Stomach (tissue), 9 donors: ENCODE results near the gene GFRA3. TPM values are rescaled to one million over a fixed set of nuclear protein-coding genes. Genes with fewer than 3 reads are reported as not detected.

Source experiments
- DNase-seq, 2 donors: peaks; one replicate each; pipeline versions ENCODE4 v3.0.0 to v3.0.0-alpha.2; 2013 to 2019
- H3K27ac ChIP-seq, 5 donors: fragments of 200-600 bp in 4 of 5; sonication (generic) in 4 of 5; one replicate each; pipeline ENCODE4 v1.5.1; 2013 to 2019; ENCODE audit warnings: mild to moderate bottlenecking in 1 of 5, moderate library complexity in 1 of 5
- H3K27me3 ChIP-seq, 3 donors: fragments of 200-600 bp; sonication (generic); one replicate each; pipeline ENCODE4 v1.5.1; 2017 to 2019; ENCODE audit warnings: mixed run types in 1 of 3
- H3K36me3 ChIP-seq, 4 donors: fragments of 200-600 bp; sonication (generic); 1 replicate in 3 of 4; 2 replicates in 1 of 4; pipeline ENCODE4 v1.5.1; 2016 to 2019
- H3K4me1 ChIP-seq, 4 donors: fragments of 200-600 bp; sonication (generic); one replicate each; pipeline ENCODE4 v1.5.1; 2016 to 2019
- H3K4me3 ChIP-seq, 4 donors: fragments of 200-600 bp; sonication (generic) in 3 of 4; one replicate each; pipeline ENCODE4 v1.5.1; 2016 to 2019; ENCODE audit warnings: mild to moderate bottlenecking in 1 of 4
- H3K9me3 ChIP-seq, 4 donors: fragments of 200-600 bp; sonication (generic); one replicate each; pipeline ENCODE4 v1.5.1; 2016 to 2019
- EP300 ChIP-seq: sonication (generic); formaldehyde crosslinking; IDR thresholded peaks from one replicate; pipeline ENCODE4 v1.6.1; 2017; ENCODE audit warnings: antibody characterized with exemption
- POLR2A ChIP-seq, 4 donors: fragments of 450-650 bp; IDR thresholded peaks; one replicate each; pipeline ENCODE4 v1.6.1; 2016; ENCODE audit warnings: antibody characterized with exemption in 4 of 4, control low read depth in 2 of 4, mild to moderate bottlenecking in 1 of 4, moderate library complexity in 1 of 4
- POLR2AphosphoS5 ChIP-seq, 3 donors: sonication (generic); formaldehyde crosslinking; IDR thresholded peaks; one replicate each; pipeline ENCODE4 v1.6.1; 2016; ENCODE audit warnings: antibody characterized with exemption in 3 of 3
- WGBS, 5 donors: extraction: QIAGEN DNeasy Blood & Tissue Kit in 3 of 5; methylation state at CpG; one replicate each; pipeline versions ENCODE4 v1.1.5 to v1.1.7; 2013 to 2018; 5-methylcytosine and 5-hydroxymethylcytosine counted together
- intact Hi-C: fragments of 100-400 bp; cut with DNase I; formaldehyde crosslinking; loops from one replicate; pipeline ENCODE4 v1.15.1; 2023; ENCODE audit warnings: low total_unique reads
- polyA plus RNA-seq, 3 donors: library from polyadenylated mRNA; stranded (reverse); fragments of 200-250 nt; gene quantifications; one replicate each; pipeline ENCODE4 v1.2.3, GENCODE V29; 2013
- total RNA-seq, 5 donors: library from RNA; depleted of rRNA; stranded (reverse); fragments of >200 nt; gene quantifications; one replicate each; pipeline versions ENCODE4 v1.1.0 to v1.2.3, GENCODE V29; 2014 to 2016
- TF ChIP-seq, protein P1 (sequence below), 7 experiments: fragments of 450-650 bp in 4 of 7; fragments of 200-600 bp in 3 of 7; sonication (generic) in 3 of 7; IDR thresholded peaks; one replicate each; pipeline ENCODE4 v1.5.1; 2016 to 2019; ENCODE audit warnings: antibody characterized with exemption in 7 of 7, control low read depth in 2 of 7, mild to moderate bottlenecking in 1 of 7
- donor health status: healthy with polysubstance abuse.
- donor health status: Bipolar disorder and iron deficiency.
- donor health status: healthy.

Gene GFRA3
- total and polyA plus RNA-seq, 8 donors, result 0.55 to 4.1 (median 1.8) TPM; not detected in 3

DNA sequence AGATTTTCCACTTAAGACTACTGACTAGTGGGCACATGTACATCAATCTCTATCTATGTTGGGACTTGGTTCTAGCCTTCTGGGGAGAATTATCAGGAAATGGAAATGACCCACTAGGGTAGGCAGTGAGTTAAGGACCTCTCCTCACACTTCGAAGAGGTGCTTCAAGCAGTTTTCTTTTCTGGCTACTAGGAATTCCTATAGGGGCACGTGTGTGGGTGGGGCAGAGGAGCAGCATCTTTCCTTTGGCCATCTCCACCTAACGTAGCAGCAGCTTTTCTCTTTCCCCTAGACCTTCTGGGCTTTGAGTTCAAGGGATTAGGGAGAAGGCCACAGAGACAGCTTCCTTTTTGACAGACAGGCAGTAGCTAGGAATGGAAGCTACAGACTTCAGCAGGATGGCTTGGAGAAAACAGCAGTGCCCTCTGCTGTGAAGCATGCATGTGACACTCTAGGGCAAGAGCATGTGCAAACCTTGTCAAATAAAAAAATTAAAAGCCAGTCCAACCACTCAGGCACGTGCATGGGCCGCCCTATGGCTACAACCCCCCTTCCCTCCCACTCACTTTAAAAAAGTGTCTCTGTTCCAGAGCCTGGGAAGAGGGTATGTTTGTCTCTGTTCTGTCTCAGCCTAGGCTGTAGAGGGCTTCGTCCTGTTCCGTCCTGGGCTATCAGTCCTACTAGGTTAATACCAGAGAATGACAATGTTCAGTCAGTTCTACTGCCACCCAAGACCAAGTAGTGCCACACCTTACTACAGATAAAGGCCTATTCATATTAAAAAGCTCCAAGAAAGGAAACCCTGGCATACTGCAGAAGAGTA is 8.7 kb upstream of the GFRA3 start:
- intact Hi-C loops, result no loop called here
- H3K27me3 ChIP-seq, result no peaks in the 10 kb centered on the region
- H3K36me3 ChIP-seq, result no peaks in the 10 kb centered on the region
- no peak overlapping the region for H3K4me3 ChIP-seq
- WGBS, 5 donors, result 50 to 58% (median 55%) methylated on average over 7 of the region's 7 CpGs
- TF ChIP-seq POLR2AphosphoS5 (IDR thresholded peaks at IDR 0.05), result no peak
- TF ChIP-seq, protein P1, sequence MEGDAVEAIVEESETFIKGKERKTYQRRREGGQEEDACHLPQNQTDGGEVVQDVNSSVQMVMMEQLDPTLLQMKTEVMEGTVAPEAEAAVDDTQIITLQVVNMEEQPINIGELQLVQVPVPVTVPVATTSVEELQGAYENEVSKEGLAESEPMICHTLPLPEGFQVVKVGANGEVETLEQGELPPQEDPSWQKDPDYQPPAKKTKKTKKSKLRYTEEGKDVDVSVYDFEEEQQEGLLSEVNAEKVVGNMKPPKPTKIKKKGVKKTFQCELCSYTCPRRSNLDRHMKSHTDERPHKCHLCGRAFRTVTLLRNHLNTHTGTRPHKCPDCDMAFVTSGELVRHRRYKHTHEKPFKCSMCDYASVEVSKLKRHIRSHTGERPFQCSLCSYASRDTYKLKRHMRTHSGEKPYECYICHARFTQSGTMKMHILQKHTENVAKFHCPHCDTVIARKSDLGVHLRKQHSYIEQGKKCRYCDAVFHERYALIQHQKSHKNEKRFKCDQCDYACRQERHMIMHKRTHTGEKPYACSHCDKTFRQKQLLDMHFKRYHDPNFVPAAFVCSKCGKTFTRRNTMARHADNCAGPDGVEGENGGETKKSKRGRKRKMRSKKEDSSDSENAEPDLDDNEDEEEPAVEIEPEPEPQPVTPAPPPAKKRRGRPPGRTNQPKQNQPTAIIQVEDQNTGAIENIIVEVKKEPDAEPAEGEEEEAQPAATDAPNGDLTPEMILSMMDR (IDR thresholded peaks at IDR 0.05), result peak in 5 of 7 experiments; percentile 17 to 56 (median 37)
- no peak for TF ChIP-seq POLR2A (IDR thresholded peaks at IDR 0.05)
- H3K9me3 ChIP-seq, result no peaks in the 10 kb centered on the region
- DNase-seq, result peak; percentile 57 to 89
- peaks cover 0 to 7% (median 2%) of the 10 kb centered on the region in 4 donors for H3K4me1 ChIP-seq
- H3K27ac ChIP-seq, result no peak overlapping the region

DNA sequence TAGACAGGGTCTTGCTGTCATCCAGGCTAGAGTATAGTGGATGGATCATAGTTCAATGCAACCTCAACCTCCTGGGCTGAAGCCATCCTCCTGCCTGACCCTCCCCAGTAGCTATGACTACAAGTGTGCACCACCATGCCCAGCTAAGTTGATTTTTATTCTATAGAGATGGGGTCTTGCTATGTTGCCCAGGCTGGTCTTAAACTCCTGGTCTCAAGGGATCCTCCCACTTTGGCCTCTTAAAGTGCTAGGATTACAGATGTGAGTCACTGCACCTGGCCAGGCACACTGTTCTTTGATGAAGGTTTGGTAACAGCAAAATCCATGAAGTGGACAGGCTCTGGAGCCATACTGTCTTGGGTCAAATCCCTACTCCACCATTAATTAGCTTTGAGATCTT is 6.5 kb upstream of the GFRA3 start:
- no peak for DNase-seq
- intact Hi-C loops, result no loop called here
- TF ChIP-seq EP300, result no peak
- no peak for TF ChIP-seq POLR2AphosphoS5 (IDR thresholded peaks at IDR 0.05)
- no peak for TF ChIP-seq POLR2A (IDR thresholded peaks at IDR 0.05)
- TF ChIP-seq, protein P1 (IDR thresholded peaks at IDR 0.05), result no peak
- H3K27me3 ChIP-seq, result peaks cover 0 to 4% (median 0%) of the 10 kb centered on the region in 3 donors
- H3K27ac ChIP-seq, result no peak overlapping the region
- no peaks in the 10 kb centered on the region for H3K9me3 ChIP-seq
- H3K36me3 ChIP-seq, result no peaks in the 10 kb centered on the region
- no peak overlapping the region for H3K4me3 ChIP-seq
- peaks cover 0 to 7% (median 0%) of the 10 kb centered on the region in 4 donors for H3K4me1 ChIP-seq

DNA sequence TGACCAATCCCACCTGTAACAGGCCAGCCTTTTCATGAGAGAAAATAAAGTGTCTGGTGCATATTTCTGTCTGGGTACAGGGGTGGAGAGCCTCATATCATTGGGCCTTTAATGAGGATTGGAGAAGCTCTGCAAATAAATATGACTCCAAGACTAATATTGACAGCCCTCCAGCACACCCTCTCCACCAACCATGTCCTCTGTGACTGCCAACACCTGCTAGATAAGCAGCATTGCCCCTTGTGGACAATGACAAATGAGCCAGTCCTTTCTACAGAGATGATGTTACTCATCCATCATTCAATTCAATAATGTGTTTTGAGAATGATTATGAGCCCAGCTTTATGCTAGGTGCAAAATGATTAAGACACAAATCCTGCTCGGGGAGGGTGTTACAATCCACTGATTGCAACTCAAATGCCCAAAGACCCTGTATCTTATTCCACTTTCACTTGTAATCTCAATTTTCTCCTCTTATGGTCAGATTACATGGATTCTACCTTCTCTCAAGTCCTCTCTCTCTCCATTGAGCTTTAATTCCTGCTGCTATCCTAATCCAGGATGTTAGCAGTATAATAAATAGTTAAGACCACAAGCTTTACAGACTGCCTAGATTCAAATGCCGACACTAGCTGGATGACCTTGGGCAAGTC is 2.1 kb upstream of the GFRA3 start:
- no peak for DNase-seq
- no peaks in the 10 kb centered on the region for H3K9me3 ChIP-seq
- no peaks in the 10 kb centered on the region for H3K36me3 ChIP-seq
- no peak overlapping the region for H3K4me3 ChIP-seq
- peaks cover 6 to 20% (median 13%) of the 10 kb centered on the region in 4 donors for H3K4me1 ChIP-seq
- TF ChIP-seq POLR2AphosphoS5 (IDR thresholded peaks at IDR 0.05), result no peak
- TF ChIP-seq, protein P1 (IDR thresholded peaks at IDR 0.05), result no peak
- TF ChIP-seq EP300, result no peak
- TF ChIP-seq POLR2A (IDR thresholded peaks at IDR 0.05), result no peak
- peaks cover 0 to 39% (median 13%) of the 10 kb centered on the region in 3 donors for H3K27me3 ChIP-seq
- no peak overlapping the region for H3K27ac ChIP-seq
- WGBS, 5 donors, result 53 to 75% (median 64%) methylated on average over 2 of the region's 2 CpGs
- intact Hi-C loops, result no loop called here

DNA sequence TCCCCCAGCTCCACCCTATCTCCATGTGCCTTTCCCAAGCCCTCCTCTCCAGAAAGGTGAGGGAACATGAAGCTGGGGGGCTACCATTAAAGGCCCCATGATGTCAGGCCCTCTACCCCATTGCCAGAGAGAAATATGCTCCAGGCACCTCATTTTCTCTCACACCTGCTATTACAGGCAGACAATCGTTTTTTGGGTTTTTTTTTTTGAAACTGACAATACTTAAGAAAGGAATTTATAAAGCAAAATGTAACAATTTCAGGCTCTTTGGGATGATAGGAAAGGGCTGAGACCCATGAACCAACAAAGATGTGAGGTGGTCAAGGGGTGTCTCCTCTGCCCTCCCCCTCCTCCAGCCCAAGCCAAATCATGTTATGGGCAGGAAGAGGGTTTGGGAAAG is 1.5 kb upstream of the GFRA3 start:
- no peak for DNase-seq
- Histone ChIP-seq H3K9me3 (no peaks in the 10 kb centered on the region), H3K27ac (no peak overlapping the region), H3K27me3 (peaks cover 0 to 39% (median 13%) of the 10 kb centered on the region in 3 donors), H3K4me3 (no peak overlapping the region), H3K4me1 (peaks cover 6 to 20% (median 13%) of the 10 kb centered on the region in 4 donors), H3K36me3 (no peaks in the 10 kb centered on the region)
- TF ChIP-seq EP300 (no peak), POLR2AphosphoS5 (IDR thresholded peaks at IDR 0.05) (no peak), POLR2A (IDR thresholded peaks at IDR 0.05) (no peak)
- TF ChIP-seq, protein P1 (IDR thresholded peaks at IDR 0.05), result no peak
- intact Hi-C loops, result no loop called here
- WGBS, 5 donors, result 35 to 56% (median 50%) methylated on average over 1 of the region's 1 CpG
